Endothelial cell of umbilical vein (primary cell): ENCODE measurements around the gene LRRC3C. TPM values are rescaled to one million over a fixed set of nuclear protein-coding genes. Genes with fewer than 3 reads are reported as not detected.

ENCODE experiments used
- BruUV-seq: library from RNA; stranded (reverse); fragments of 400-500 nt; replicated peaks from 2 replicates; lab custom pipeline; 2021; lab: Mats Ljungman, UMichigan
- CTCF ChIA-PET: fragments of 300-600, 350-600 bp; sonication (Branson Sonifier 250); formaldehyde crosslinking; loops from one replicate; lab custom pipeline; 2021; ENCODE audit warnings: antibody characterized with exemption, inconsistent platforms; lab: Charles Lee
- POLR2A ChIA-PET: fragments of 300-600, 350-600 bp; sonication (Branson Sonifier 250); formaldehyde crosslinking; loops from one replicate; lab custom pipeline; 2021; ENCODE audit warnings: antibody characterized with exemption, inconsistent platforms; lab: Charles Lee
- DNase-seq: peaks from one replicate; pipeline ENCODE4 v3.0.0-alpha.2; 2011; ENCODE audit warnings: low read depth, low spot score
- FAIRE-seq: peaks from 2 replicates; lab custom pipeline; 2011; peaks lifted over from hg19 to GRCh38; lab: Jason Lieb, UNC
- H2AFZ ChIP-seq: 2 replicates; pipeline ENCODE4 v1.6.0; 2012; ENCODE audit warnings: low read depth, low read length, control low read depth, inconsistent platforms
- H3K27ac ChIP-seq: 2 replicates; pipeline ENCODE4 v1.5.1; 2011; ENCODE audit warnings: low read depth, mild to moderate bottlenecking, control low read depth, low read length, moderate library complexity; ENCODE audit not compliant: insufficient read depth
- H3K27me3 ChIP-seq, 2 experiments: 2 replicates each; pipeline versions ENCODE4 v1.6.0 to v1.6.1; 2011; ENCODE audit warnings: low read length in 2 of 2, mixed read lengths in 1 of 2; ENCODE audit not compliant: control insufficient read depth in 2 of 2, insufficient read depth in 2 of 2
- H3K36me3 ChIP-seq, 2 experiments: 2 replicates in 1 of 2; 3 replicates in 1 of 2; pipeline ENCODE4 v1.5.1; 2011; ENCODE audit warnings: low read length in 2 of 2, mild to moderate bottlenecking in 1 of 2, moderate library complexity in 1 of 2; ENCODE audit not compliant: control insufficient read depth in 2 of 2, insufficient read depth in 2 of 2; ENCODE audit errors: extremely low read depth in 1 of 2
- H3K4me1 ChIP-seq: 3 replicates; pipeline ENCODE4 v1.5.1; 2011; ENCODE audit warnings: mild to moderate bottlenecking, low read length; ENCODE audit not compliant: control insufficient read depth, insufficient read depth; ENCODE audit errors: extremely low read depth
- H3K4me2 ChIP-seq: 2 replicates; pipeline ENCODE4 v1.6.1; 2011; ENCODE audit warnings: low read length, control low read depth, mixed read lengths; ENCODE audit not compliant: insufficient read depth
- H3K4me3 ChIP-seq, 3 experiments: fragments of 200-600 bp in 1 of 3; sonication (generic), shearing (Covaris generic) in 1 of 3; replicated peaks in 1 of 3; 2 replicates each; pipeline ENCODE4 v1.5.1; 2011 to 2016; ENCODE audit warnings: control low read depth in 3 of 3, low read length in 3 of 3, mild to moderate bottlenecking in 2 of 3, inconsistent platforms in 1 of 3, low read depth in 1 of 3, moderate library complexity in 1 of 3; ENCODE audit not compliant: insufficient read depth in 1 of 3
- H3K79me2 ChIP-seq: 2 replicates; pipeline ENCODE4 v1.6.0; 2012; ENCODE audit warnings: low read length, inconsistent platforms; ENCODE audit not compliant: control insufficient read depth, insufficient read depth
- H3K9ac ChIP-seq: replicated peaks from 2 replicates; pipeline ENCODE3; 2011; ENCODE audit warnings: low read length, control low read depth; ENCODE audit not compliant: insufficient read depth; ENCODE audit errors: extremely low read depth
- H3K9me1 ChIP-seq: replicated peaks from 3 replicates; pipeline ENCODE4 v1.6.0; 2011; ENCODE audit warnings: mild to moderate bottlenecking, low read length; ENCODE audit not compliant: control insufficient read depth, insufficient read depth; ENCODE audit errors: extremely low read depth
- H3K9me3 ChIP-seq: replicated peaks from 2 replicates; pipeline ENCODE4 v1.5.1; 2012; ENCODE audit warnings: low read length, inconsistent platforms; ENCODE audit not compliant: control insufficient read depth, insufficient read depth
- H4K20me1 ChIP-seq: replicated peaks from 2 replicates; pipeline ENCODE3; 2011; ENCODE audit warnings: mild to moderate bottlenecking, low read length; ENCODE audit not compliant: control insufficient read depth, insufficient read depth; ENCODE audit errors: extremely low read depth
- CTCF ChIP-seq, 2 donors: IDR thresholded peaks; 1 replicate in 1 of 2; 2 replicates in 1 of 2; pipeline ENCODE4 v1.5.1; 2011; ENCODE audit warnings: low read length in 2 of 2, mild to moderate bottlenecking in 2 of 2, moderate library complexity in 2 of 2, control low read depth in 1 of 2, inconsistent platforms in 1 of 2, low read depth in 1 of 2; ENCODE audit not compliant: insufficient read depth in 1 of 2; ENCODE audit errors: extremely low read depth in 1 of 2
- EZH2 ChIP-seq: IDR thresholded peaks from 2 replicates; pipeline ENCODE4 v1.6.1; 2012; ENCODE audit warnings: borderline replicate concordance, low read depth, mild to moderate bottlenecking, moderate library complexity, low read length, inconsistent platforms; ENCODE audit not compliant: severe bottlenecking
- FOS ChIP-seq: IDR thresholded peaks from 2 replicates; pipeline ENCODE4 v1.6.1; 2011; ENCODE audit warnings: mild to moderate bottlenecking, low read length, moderate library complexity, borderline replicate concordance; ENCODE audit not compliant: insufficient read depth
- GATA2 ChIP-seq: IDR thresholded peaks from 2 replicates; pipeline ENCODE4 v1.7.0; 2011; ENCODE audit warnings: low read depth, mild to moderate bottlenecking, moderate library complexity, mixed read lengths, low read length; ENCODE audit not compliant: insufficient read length, insufficient read depth
- JUN ChIP-seq: IDR thresholded peaks from 2 replicates; pipeline ENCODE4 v1.6.1; 2011; ENCODE audit warnings: borderline replicate concordance, low read depth; ENCODE audit not compliant: insufficient read length, insufficient read depth
- MYC ChIP-seq: IDR thresholded peaks from one replicate; pipeline ENCODE4 v1.6.1; 2011; ENCODE audit warnings: mild to moderate bottlenecking, low read depth, low read length
- POLR2A ChIP-seq: IDR thresholded peaks from 2 replicates; pipeline ENCODE4 v1.6.1; 2012; ENCODE audit warnings: low read depth, mild to moderate bottlenecking, control low read depth, low read length
- POLR2AphosphoS5 ChIP-seq: IDR thresholded peaks from 2 replicates; pipeline ENCODE4 v1.6.1; 2012; ENCODE audit warnings: low read depth, mild to moderate bottlenecking, control low read depth, low read length, moderate library complexity; ENCODE audit not compliant: insufficient read depth
- dilution Hi-C: fragments of 300-500 bp; cut with MboI; formaldehyde crosslinking; loops from one replicate; pipeline ENCODE4 v1.15.0; 2019; ENCODE audit warnings: low sequenced_read_pairs; ENCODE audit not compliant: extremely low pct_ligation_motif_present
- intact Hi-C: fragments of 100-400 bp; cut with micrococcal nuclease; formaldehyde crosslinking; loops from one replicate; pipeline ENCODE4 v1.10.0; 2022
- polyA plus RNA-seq, 4 experiments: library from polyadenylated mRNA; depleted of rRNA in 3 of 4; stranded (reverse) in 3 of 4; unstranded in 1 of 4; fragments of >200 nt; gene quantifications; 2 replicates each; pipeline versions ENCODE4 v1.2.1 to v1.2.3, GENCODE V29; 2011 to 2012; ENCODE audit warnings: missing spikeins in 1 of 4
- total RNA-seq: library from RNA; stranded (reverse); gene quantifications from 2 replicates; pipeline ENCODE4 v1.2.3, GENCODE V29; 2021
- TF ChIP-seq, protein P1 (sequence below): IDR thresholded peaks from 2 replicates; pipeline ENCODE4 v1.6.1; 2011; ENCODE audit not compliant: insufficient read depth, insufficient read length

LRRC3C gene
- total and polyA plus RNA-seq, 2 donors (not counting 3 experiments of a cell fraction or from before 2014, with no cell fraction given), result not detected

DNA sequence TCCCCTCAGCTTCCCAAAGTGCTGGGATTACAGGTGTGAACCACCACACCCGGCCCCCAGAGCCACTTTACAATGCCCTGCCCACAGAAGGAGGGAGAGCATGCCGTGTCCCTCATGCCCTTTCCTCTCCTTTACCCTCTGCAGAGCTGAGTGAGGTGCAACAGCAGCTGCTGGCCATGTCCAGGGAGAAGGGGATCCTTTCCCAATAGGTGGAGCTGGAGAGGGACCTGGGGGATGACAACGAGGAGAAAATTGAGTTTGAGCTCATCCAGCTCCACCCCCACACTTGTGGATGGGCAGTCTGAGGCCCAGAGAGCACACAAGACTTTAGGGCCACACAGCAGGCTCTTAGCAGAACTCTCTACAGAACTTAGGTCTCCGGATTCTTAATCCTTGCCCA is 27.3 kb downstream of the LRRC3C start:
- Histone ChIP-seq H3K4me1 (peaks cover 3% of the 10 kb centered on the region), H3K4me2 (no peak overlapping the region), H3K27me3 (peaks cover 0 to 3% of the 10 kb centered on the region in 2 experiments), H3K36me3 (no peaks in the 10 kb centered on the region), H4K20me1 (no peaks in the 10 kb centered on the region), H3K27ac (no peak overlapping the region), H2AFZ (no peak overlapping the region), H3K4me3 (no peak overlapping the region), H3K9ac (no peak overlapping the region), H3K9me3 (no peaks in the 10 kb centered on the region), H3K79me2 (no peaks in the 10 kb centered on the region), H3K9me1 (no peaks in the 10 kb centered on the region)
- no peak for TF ChIP-seq JUN
- no peak for TF ChIP-seq POLR2A
- no peak for TF ChIP-seq EZH2
- TF ChIP-seq GATA2, result no peak
- TF ChIP-seq FOS, result no peak
- TF ChIP-seq MYC, result no peak
- no peak for TF ChIP-seq CTCF (IDR thresholded peaks at IDR 0.05; ENCODE audit: extremely low read depth in 1 of 2, insufficient read depth in 1 of 2, low read depth in 1 of 2, low read length in 2 of 2)
- TF ChIP-seq, protein P1, sequence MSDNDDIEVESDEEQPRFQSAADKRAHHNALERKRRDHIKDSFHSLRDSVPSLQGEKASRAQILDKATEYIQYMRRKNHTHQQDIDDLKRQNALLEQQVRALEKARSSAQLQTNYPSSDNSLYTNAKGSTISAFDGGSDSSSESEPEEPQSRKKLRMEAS, result no peak
- no peak for TF ChIP-seq POLR2AphosphoS5
- no TSS peak for BruUV-seq
- ChIA-PET CTCF (interaction anchor here (1.2 to 7.0 kb wide), 2 partner anchors 25 to 82 kb away, joined by 4 to 108 read pairs; partner anchors contain the start of gene PSMD3), POLR2A (interaction anchor here (1.2 kb wide), 1 partner anchor 26 kb away, joined by 3 read pairs; the partner anchor contains the start of gene PSMD3)
- DNase-seq (no peak), FAIRE-seq (no peak)
- intact Hi-C loops (loop anchor here (10.0 kb wide), 1 partner anchor 330 kb away; the partner anchor contains the start of gene PPP1R1B), dilution Hi-C loops (no loop called here)
